ENCODE data around the gene CHSY1. TPM values are rescaled to one million over a fixed set of nuclear protein-coding genes. Genes with fewer than 3 reads are reported as not detected.
"Not testable (repeated sequence)": the region's sequence is repeated elsewhere in the genome, so short reads cannot be mapped to it uniquely, and the experiment has no call there.

The CHSY1 gene
- total and polyA plus RNA-seq, 10 of the 15 experiments (the other 5 are each of a cell fraction or from before 2014, with no cell fraction given): 1.4 to 31.2 (median 10.5) TPM

DNA sequence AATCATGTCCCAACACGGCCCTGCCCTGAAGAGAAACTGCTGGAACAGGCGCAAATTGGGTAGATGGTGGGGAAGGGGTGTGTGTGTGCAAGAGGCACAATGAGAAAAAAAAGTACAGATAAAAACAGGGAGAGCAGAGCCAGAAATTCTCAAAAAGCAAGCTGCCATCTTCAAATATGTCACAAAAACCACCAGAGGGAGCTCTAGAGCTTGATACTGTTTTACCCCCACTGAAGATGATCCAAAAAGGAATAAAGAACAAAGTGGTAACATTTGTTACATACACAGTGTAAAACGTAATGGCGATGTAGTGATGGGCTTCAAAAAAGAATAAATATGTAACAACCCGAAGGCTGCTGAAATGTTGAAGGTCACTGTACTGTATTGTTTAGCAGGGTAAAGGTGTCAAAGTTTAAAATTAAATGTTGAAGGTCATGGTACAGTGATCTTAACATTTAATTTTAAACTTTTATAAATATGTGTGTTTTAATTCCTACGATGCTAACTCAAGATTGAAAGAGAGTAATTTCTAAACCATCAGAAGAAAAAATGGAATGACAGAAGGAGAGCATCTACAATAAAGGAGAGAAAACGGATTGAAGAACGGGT lies 37.2 kb upstream of the CHSY1 start:
- in situ Hi-C loops (cut with MboI): no loop called here
- Histone ChIP-seq H3K9ac (ENCODE audit: control insufficient read depth, insufficient read depth, low read length) (no peak overlapping the region), H3K27ac (ENCODE audit: control insufficient read depth, insufficient read depth) (no peak overlapping the region), H4K20me1 (ENCODE audit: control insufficient read depth, insufficient read depth) (no peaks in the 10 kb centered on the region), H3K4me1 (ENCODE audit: control insufficient read depth, insufficient read depth, low read length) (peaks cover 4% of the 10 kb centered on the region), H3K4me2 (ENCODE audit: control insufficient read depth, insufficient read depth) (no peak overlapping the region), H3K27me3 (replicated peaks in 1 of 2; ENCODE audit: control insufficient read depth in 2 of 2, insufficient read depth in 2 of 2, low read length in 1 of 2) (no peaks in the 10 kb centered on the region), H3K9me3 (replicated peaks; ENCODE audit: control insufficient read depth, insufficient read depth, low read length) (no peaks in the 10 kb centered on the region; the same call in 2 of the 3 replicates), H3K79me2 (ENCODE audit: control insufficient read depth, insufficient read depth, low read length) (peaks cover 61% of the 10 kb centered on the region), H2AFZ (ENCODE audit: control insufficient read depth, low read depth, low read length) (no peak overlapping the region), H3K36me3 (ENCODE audit: control insufficient read depth in 2 of 2, insufficient read depth in 2 of 2, low read length in 1 of 2) (peaks cover 9 to 47% of the 10 kb centered on the region in 2 experiments), H3K4me3 (no peak overlapping the region)
- TF ChIP-seq YY1 (IDR thresholded peaks at IDR 0.05; ENCODE audit: low read depth, low read length): 0 out of 2 replicates have a peak, but pooled peaks have one; percentile 56
- TF ChIP-seq, protein P1, sequence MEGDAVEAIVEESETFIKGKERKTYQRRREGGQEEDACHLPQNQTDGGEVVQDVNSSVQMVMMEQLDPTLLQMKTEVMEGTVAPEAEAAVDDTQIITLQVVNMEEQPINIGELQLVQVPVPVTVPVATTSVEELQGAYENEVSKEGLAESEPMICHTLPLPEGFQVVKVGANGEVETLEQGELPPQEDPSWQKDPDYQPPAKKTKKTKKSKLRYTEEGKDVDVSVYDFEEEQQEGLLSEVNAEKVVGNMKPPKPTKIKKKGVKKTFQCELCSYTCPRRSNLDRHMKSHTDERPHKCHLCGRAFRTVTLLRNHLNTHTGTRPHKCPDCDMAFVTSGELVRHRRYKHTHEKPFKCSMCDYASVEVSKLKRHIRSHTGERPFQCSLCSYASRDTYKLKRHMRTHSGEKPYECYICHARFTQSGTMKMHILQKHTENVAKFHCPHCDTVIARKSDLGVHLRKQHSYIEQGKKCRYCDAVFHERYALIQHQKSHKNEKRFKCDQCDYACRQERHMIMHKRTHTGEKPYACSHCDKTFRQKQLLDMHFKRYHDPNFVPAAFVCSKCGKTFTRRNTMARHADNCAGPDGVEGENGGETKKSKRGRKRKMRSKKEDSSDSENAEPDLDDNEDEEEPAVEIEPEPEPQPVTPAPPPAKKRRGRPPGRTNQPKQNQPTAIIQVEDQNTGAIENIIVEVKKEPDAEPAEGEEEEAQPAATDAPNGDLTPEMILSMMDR (IDR thresholded peaks at IDR 0.05 in 2 of 3, conservative IDR thresholded peaks at IDR 0.05 in 1 of 3; ENCODE audit: control insufficient read depth in 2 of 3, extremely low read depth in 1 of 3, insufficient read depth in 1 of 3, low read depth in 3 of 3, low read length in 3 of 3): peak; percentile 52 to 58 (median 53)
- peak; percentile 45 for TF ChIP-seq RAD21 (IDR thresholded peaks at IDR 0.05; ENCODE audit: insufficient read depth, low read depth, low read length)
- TF ChIP-seq SMC3 (IDR thresholded peaks at IDR 0.05; ENCODE audit: borderline replicate concordance, low read length): peak; percentile 39; the same call in 1 of the 2 replicates
- no peak for TF ChIP-seq SMAD5 (IDR thresholded peaks at IDR 0.05; ENCODE audit: low read depth)
- TF ChIP-seq BHLHE40 (IDR thresholded peaks at IDR 0.05; ENCODE audit: borderline replicate concordance in 1 of 2, low read depth in 2 of 2, low read length in 1 of 2): no peak
- no peak for TF ChIP-seq MEF2B (IDR thresholded peaks at IDR 0.05; ENCODE audit: partially characterized antibody, poor library complexity, severe bottlenecking)
- BruUV-seq (replicated peaks): no TSS peak
- peak; percentile 48 for ATAC-seq
- ChIA-PET SMC1A (ENCODE audit: uncharacterized antibody, unreplicated experiment) (interaction anchor here (0.7 to 3.1 kb wide), 15 partner anchors 9 to 438 kb away, joined by 3 to 14 read pairs (median 6); no protein-coding TSS in a partner anchor), POLR2A (interaction anchor here (1.3 to 2.5 kb wide), 2 partner anchors 11 to 13 kb away, joined by 3 to 11 read pairs; no protein-coding TSS in a partner anchor), RAD21 (ENCODE audit: unreplicated experiment) (interaction anchor here (0.7 to 2.8 kb wide), 9 partner anchors 9 to 434 kb away, joined by 3 to 9 read pairs (median 4); partner anchors contain the start of gene CHSY1), CTCF (interaction anchor here (0.7 to 3.8 kb wide), 26 partner anchors 9 to 371 kb away, joined by 3 to 52 read pairs (median 4); partner anchors contain the start of gene LRRK1)
- FAIRE-seq: no peak
- WGBS (ENCODE audit: insufficient coverage, insufficient replicate concordance, low lambda C conversion rate, missing lambda C conversion rate): 59% methylated on average over 8 of the region's 8 CpGs
- DNase-seq (ENCODE audit: low read depth, low spot score): no peak
- intact Hi-C loops (cut with micrococcal nuclease; ENCODE audit: unreplicated experiment): no loop called here

DNA sequence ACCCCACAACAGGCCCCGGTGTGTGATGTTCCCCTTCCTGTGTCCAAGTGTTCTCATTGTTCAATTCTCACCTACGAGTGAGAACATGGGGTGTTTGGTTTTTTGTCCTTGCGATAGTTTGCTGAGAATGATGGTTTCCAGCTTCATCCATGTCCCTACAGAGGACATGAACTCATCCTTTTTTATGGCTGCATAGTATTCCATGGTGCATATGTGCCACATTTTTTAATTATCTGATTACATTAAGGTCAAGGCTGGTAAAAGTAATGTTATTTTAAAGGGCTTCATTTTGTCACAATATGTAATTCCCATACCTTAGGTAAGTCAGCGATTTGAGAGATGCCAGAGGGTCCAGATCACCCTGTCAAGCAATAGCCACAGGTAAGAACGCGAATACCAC lies 35.5 kb upstream of the CHSY1 start:
- FAIRE-seq; DNase-seq (ENCODE audit: low read depth, low spot score); BruUV-seq (replicated peaks); H3K4me2 ChIP-seq (ENCODE audit: control insufficient read depth, insufficient read depth); H3K4me1 ChIP-seq (ENCODE audit: control insufficient read depth, insufficient read depth, low read length); ATAC-seq; H3K9me3 ChIP-seq (replicated peaks; ENCODE audit: control insufficient read depth, insufficient read depth, low read length); H3K4me3 ChIP-seq; H3K9ac ChIP-seq (ENCODE audit: control insufficient read depth, insufficient read depth, low read length); H3K27ac ChIP-seq (ENCODE audit: control insufficient read depth, insufficient read depth); H3K27me3 ChIP-seq (replicated peaks in 1 of 2; ENCODE audit: control insufficient read depth in 2 of 2, insufficient read depth in 2 of 2, low read length in 1 of 2); H4K20me1 ChIP-seq (ENCODE audit: control insufficient read depth, insufficient read depth); in situ Hi-C loops (cut with MboI); intact Hi-C loops (cut with micrococcal nuclease; ENCODE audit: unreplicated experiment); H2AFZ ChIP-seq (ENCODE audit: control insufficient read depth, low read depth, low read length): not testable (repeated sequence)
- POLR2A ChIA-PET: interaction anchor here (0.7 kb wide), 1 partner anchor 360 kb away, joined by 4 read pairs; no protein-coding TSS in a partner anchor
- 97% methylated on average over 3 of the region's 6 CpGs for WGBS (ENCODE audit: insufficient coverage, insufficient replicate concordance, low lambda C conversion rate, missing lambda C conversion rate)
- SMC1A ChIA-PET (ENCODE audit: uncharacterized antibody, unreplicated experiment): interaction anchor here (1.0 to 3.1 kb wide), 4 partner anchors 11 to 353 kb away, joined by 3 to 14 read pairs (median 5); no protein-coding TSS in a partner anchor
- CTCF ChIA-PET: interaction anchor here (0.7 to 3.8 kb wide), 11 partner anchors 8 to 367 kb away, joined by 3 to 52 read pairs (median 18); no protein-coding TSS in a partner anchor
- RAD21 ChIA-PET (ENCODE audit: unreplicated experiment): interaction anchor here (0.7 to 1.9 kb wide), 6 partner anchors 12 to 366 kb away, joined by 3 to 7 read pairs (median 4); partner anchors contain the start of gene CHSY1
- peaks cover 44% of the 10 kb centered on the region for H3K79me2 ChIP-seq (ENCODE audit: control insufficient read depth, insufficient read depth, low read length)
- H3K36me3 ChIP-seq (ENCODE audit: control insufficient read depth in 2 of 2, insufficient read depth in 2 of 2, low read length in 1 of 2): peaks cover 13 to 59% of the 10 kb centered on the region in 2 experiments

All from GM12878 (cell line).